SU-DHL-6 (cell line): ENCODE measurements around the gene TELO2.

Experiments
- CTCF ChIP-seq: fragments of 200-600 bp; sonication (generic); IDR thresholded peaks from one replicate; pipeline ENCODE4 v1.5.1; 2017; ENCODE audit warnings: antibody characterized with exemption, mild to moderate bottlenecking, low read length, moderate library complexity; ENCODE audit not compliant: insufficient read depth, poor library complexity, severe bottlenecking
- EZH2phosphoT487 ChIP-seq: fragments of 200-600 bp; sonication (generic), shearing (Covaris generic); conservative IDR thresholded peaks from 2 replicates; pipeline ENCODE4 v1.6.1; 2018; ENCODE audit warnings: mild to moderate bottlenecking, antibody characterized with exemption, low read length, moderate library complexity, mixed read lengths

DNA sequence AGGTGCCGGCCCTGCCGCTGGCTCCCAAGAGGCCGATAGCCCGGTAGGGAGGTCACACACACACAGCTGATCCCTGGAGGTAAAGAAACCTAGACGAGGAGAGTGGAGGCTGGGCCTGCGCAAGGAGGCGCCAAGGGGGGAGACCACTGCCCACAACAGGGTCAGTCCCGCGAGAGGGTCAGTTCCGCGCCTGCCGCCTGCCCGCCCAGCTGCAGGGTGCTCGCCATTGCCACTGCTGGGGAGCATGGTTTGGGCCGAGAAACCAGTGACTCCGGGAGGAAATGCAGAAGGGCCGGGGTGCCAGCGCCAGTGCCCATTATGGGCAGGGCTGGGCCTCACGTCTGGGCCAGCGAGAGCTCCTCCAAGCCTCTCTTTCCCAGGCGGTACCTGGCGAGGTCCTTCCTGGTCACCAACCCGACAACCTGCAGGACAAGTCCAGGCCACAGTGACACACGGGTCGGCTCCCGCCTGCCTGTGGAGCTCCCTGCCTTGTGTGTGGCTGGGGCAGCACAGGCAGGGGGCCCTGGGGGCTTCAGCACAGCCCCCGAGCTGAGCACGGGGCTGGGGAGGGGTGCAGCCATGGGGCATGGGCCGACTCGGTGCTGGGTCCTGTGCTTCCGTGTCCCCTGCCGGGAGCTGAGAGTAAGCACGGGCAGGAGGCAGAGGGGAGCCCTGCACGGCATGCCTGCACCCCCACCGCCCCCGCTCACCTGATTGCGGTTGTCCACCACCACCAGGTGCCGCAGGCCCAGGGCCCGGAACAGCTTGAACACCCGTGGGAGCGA lies 46.7 kb upstream of the TELO2 start:
- no peak for TF ChIP-seq CTCF
- no peak for TF ChIP-seq EZH2phosphoT487
